A549 (cell line): Measurements from ENCODE around the gene TDP2. TPM values are rescaled to one million over a fixed set of nuclear protein-coding genes. Genes with fewer than 3 reads are reported as not detected.
A peak's percentile ranks its signal among the peaks of the same experiment; 100 is the strongest.

Source experiments
- ATAC-seq, 2 experiments: fragments of 200-7000 bp in 1 of 2; fragments of >200 bp in 1 of 2; cut with Nextera tagmentation in 1 of 2; cut with Tn5 transposase in 1 of 2; 3 replicates each; pipeline versions ENCODE4 v1.8.0 to v1.9.1; 2018 to 2020; ENCODE audit warnings: mild to moderate bottlenecking in 1 of 2, moderate library complexity in 1 of 2
- CTCF ChIA-PET: fragments of 300-600 bp; sonication (Branson Sonifier 250); formaldehyde crosslinking; extraction: SDS; loops from one replicate; lab custom pipeline; 2021; ENCODE audit warnings: antibody characterized with exemption, inconsistent platforms; lab: Yijun Ruan, JAX
- POLR2A ChIA-PET: fragments of 350-600 bp; formaldehyde crosslinking; extraction: SDS; loops from one replicate; lab custom pipeline; 2021; ENCODE audit warnings: antibody characterized with exemption, inconsistent platforms; lab: Yijun Ruan, JAX
- DNase-seq, 2 experiments: peaks; one replicate each; pipeline versions ENCODE4 v3.0.0 to v3.0.0-alpha.2; 2011 to 2016; ENCODE audit warnings: low read depth in 1 of 2, low spot score in 1 of 2
- FAIRE-seq: peaks from 2 replicates; lab custom pipeline; 2011; peaks lifted over from hg19 to GRCh38; lab: Jason Lieb, UNC
- H3K27ac ChIP-seq, 2 experiments: fragments of >200 bp; sonication (Bioruptor Twin); formaldehyde crosslinking; 3 replicates each; pipeline ENCODE4 v1.5.1; 2016 to 2017
- H3K4me1 ChIP-seq: fragments of >200 bp; sonication (Bioruptor Twin); formaldehyde crosslinking; 3 replicates; pipeline ENCODE4 v1.6.1; 2016
- H3K4me2 ChIP-seq: fragments of >200 bp; sonication (Bioruptor Twin); formaldehyde crosslinking; 3 replicates; pipeline ENCODE4 v1.6.1; 2016
- H3K4me3 ChIP-seq: fragments of >200 bp; sonication (Bioruptor Twin); formaldehyde crosslinking; 3 replicates; pipeline ENCODE4 v1.5.1; 2016
- H3K9me3 ChIP-seq: fragments of >200 bp; sonication (Bioruptor Twin); formaldehyde crosslinking; 3 replicates; pipeline ENCODE4 v1.6.1; 2016
- BCL3 ChIP-seq: fragments of >200 bp; sonication (Bioruptor Twin); formaldehyde crosslinking; IDR thresholded peaks from 3 replicates; pipeline ENCODE4 v1.6.1; 2016
- CBX8 ChIP-seq: fragments of 200-600 bp; sonication (generic); IDR thresholded peaks from 2 replicates; pipeline ENCODE4 v1.6.1; 2016
- CEBPB ChIP-seq, 2 experiments: fragments of >200 bp in 1 of 2; sonication (Bioruptor Twin) in 1 of 2; formaldehyde crosslinking in 1 of 2; IDR thresholded peaks; 2 replicates each; pipeline ENCODE4 v1.6.1; 2012 to 2016
- CHD2 ChIP-seq: fragments of 150-350 bp; IDR thresholded peaks from 2 replicates; pipeline ENCODE4 v1.6.1; 2014; ENCODE audit warnings: low read length; ENCODE audit not compliant: partially characterized antibody
- CHD4 ChIP-seq: fragments of 200-600 bp; sonication (generic); IDR thresholded peaks from 2 replicates; pipeline ENCODE4 v1.6.1; 2016; ENCODE audit warnings: antibody characterized with exemption, mild to moderate bottlenecking, borderline replicate concordance
- EHMT2 ChIP-seq: fragments of 200-600 bp; sonication (generic); IDR thresholded peaks from 2 replicates; pipeline ENCODE4 v1.6.1; 2016; ENCODE audit warnings: antibody characterized with exemption, low read depth, mild to moderate bottlenecking, moderate library complexity
- EP300 ChIP-seq, 2 experiments: fragments of >200 bp; sonication (Bioruptor Twin); formaldehyde crosslinking; IDR thresholded peaks; 2 replicates in 1 of 2; 3 replicates in 1 of 2; pipeline ENCODE4 v1.6.1; 2016 to 2017
- ESRRA ChIP-seq: fragments of 150-350 bp; IDR thresholded peaks from 2 replicates; pipeline ENCODE4 v1.6.1; 2014; ENCODE audit warnings: mild to moderate bottlenecking, low read length, borderline replicate concordance
- FOXS1 ChIP-seq: fragments of 250-450 bp; sonication (Bioruptor Pico); IDR thresholded peaks from 2 replicates; pipeline ENCODE4 v1.5.0; 2020; ENCODE audit warnings: mild to moderate bottlenecking, moderate library complexity
- HES2 ChIP-seq: fragments of >200 bp; sonication (Bioruptor Twin); formaldehyde crosslinking; IDR thresholded peaks from 2 replicates; pipeline ENCODE4 v1.6.1; 2016
- HMGXB4 ChIP-seq: fragments of 250-450 bp; sonication (Bioruptor Pico); IDR thresholded peaks from 2 replicates; pipeline ENCODE4 v1.5.0; 2021; ENCODE audit warnings: mild to moderate bottlenecking, moderate library complexity, borderline replicate concordance
- KDM5A ChIP-seq: fragments of 200-600 bp; sonication (generic); IDR thresholded peaks from 2 replicates; pipeline ENCODE4 v1.6.1; 2016; ENCODE audit warnings: antibody characterized with exemption, mild to moderate bottlenecking
- MAFK ChIP-seq: fragments of 450-650 bp; IDR thresholded peaks from 2 replicates; pipeline ENCODE4 v1.6.1; 2014; ENCODE audit not compliant: partially characterized antibody
- NFE2L2 ChIP-seq: fragments of 150-350 bp; conservative IDR thresholded peaks from 2 replicates; pipeline ENCODE4 v1.6.1; 2014; ENCODE audit warnings: low read length
- RARB ChIP-seq: fragments of 250-450 bp; sonication (Bioruptor Pico); IDR thresholded peaks from 2 replicates; pipeline ENCODE4 v1.8.0; 2021; ENCODE audit warnings: mild to moderate bottlenecking, moderate library complexity
- RFX5 ChIP-seq: fragments of 450-650 bp; IDR thresholded peaks from 2 replicates; pipeline ENCODE4 v1.7.1; 2014; ENCODE audit warnings: antibody characterized with exemption, mild to moderate bottlenecking, moderate library complexity
- TFCP2L1 ChIP-seq: fragments of 250-450 bp; sonication (Bioruptor Pico); IDR thresholded peaks from 2 replicates; pipeline ENCODE4 v1.5.0; 2021; ENCODE audit warnings: mild to moderate bottlenecking
- ZC3H11A ChIP-seq: fragments of 450-650 bp; IDR thresholded peaks from 2 replicates; pipeline ENCODE4 v1.6.1; 2014; ENCODE audit warnings: antibody characterized with exemption, mild to moderate bottlenecking
- ZNF302 ChIP-seq: fragments of 250-450 bp; sonication (Bioruptor Pico); IDR thresholded peaks from 2 replicates; pipeline ENCODE4 v1.9.0; 2021; ENCODE audit warnings: inconsistent platforms, mild to moderate bottlenecking, moderate library complexity
- ZSCAN20 ChIP-seq: fragments of 250-450 bp; sonication (Bioruptor Pico); IDR thresholded peaks from 2 replicates; pipeline ENCODE4 v1.8.0; 2022; ENCODE audit warnings: mild to moderate bottlenecking, moderate library complexity
- WGBS: methylation state at CpG from one replicate; pipeline ENCODE4 v1.1.6; 2017; ENCODE audit errors: missing lambda C conversion rate; 5-methylcytosine and 5-hydroxymethylcytosine counted together
- polyA plus RNA-seq, 4 experiments: library from polyadenylated mRNA; depleted of rRNA in 3 of 4; stranded (reverse); fragments of >200 nt; fragmentation: RNase III in 1 of 4; extraction: RNeasy Plus Mini Kit Qiagen cat#74134 plus additional on column Dnase treatment in 1 of 4; gene quantifications; 2 replicates in 3 of 4; 3 replicates in 1 of 4; pipeline ENCODE4 v1.2.3, GENCODE V29; 2011 to 2017
- TF ChIP-seq, protein P1 (sequence below): IDR thresholded peaks from 2 replicates; pipeline ENCODE4 v1.6.1; 2012; ENCODE audit warnings: low read depth, borderline replicate concordance
- TF ChIP-seq, protein P2 (sequence below): fragments of >200 bp; sonication (Bioruptor Twin); formaldehyde crosslinking; IDR thresholded peaks from 3 replicates; pipeline ENCODE4 v1.5.1; 2016
- TF ChIP-seq, protein P3 (sequence below): fragments of 450-650 bp; IDR thresholded peaks from 2 replicates; pipeline ENCODE4 v1.6.1; 2014; ENCODE audit warnings: antibody characterized with exemption
- TF ChIP-seq, protein P4 (sequence below): IDR thresholded peaks from 2 replicates; pipeline ENCODE4 v1.6.1; 2012
- TF ChIP-seq, protein P5 (sequence below): fragments of 200-600 bp; sonication (generic); IDR thresholded peaks from 2 replicates; pipeline ENCODE4 v1.6.1; 2016; ENCODE audit warnings: antibody characterized with exemption, mild to moderate bottlenecking, moderate library complexity
- TF ChIP-seq, protein P6 (sequence below): IDR thresholded peaks from 2 replicates; pipeline ENCODE4 v1.6.1; 2012

The TDP2 gene
- polyA plus RNA-seq, 2 of the 4 experiments (the other 2 are of a cell fraction): 52.6 to 91.7 TPM

GRCh38 chr6:24658573-24659560, 7.8 kb downstream of the TDP2 start:
- peak; percentile 90 to 96 for ATAC-seq
- Histone ChIP-seq H3K9me3 (no peaks in the 10 kb centered on the region), H3K4me1 (peaks cover 95% of the 10 kb centered on the region), H3K4me3 (no peak overlapping the region), H3K4me2 (peak overlapping the region; percentile 83), H3K27ac (peak overlapping the region; percentile 83 to 92)
- DNase-seq: peak; percentile 35 to 96
- no peak for FAIRE-seq
- CTCF ChIA-PET: no interaction called here
- POLR2A ChIA-PET: interaction anchor here (1.2 to 1.4 kb wide), 3 partner anchors 10 to 63 kb away, joined by 3 to 7 read pairs (median 6); partner anchors contain the start of gene KIAA0319
- WGBS: 5% methylated on average over 9 of the region's 9 CpGs
- TF ChIP-seq, protein P1, sequence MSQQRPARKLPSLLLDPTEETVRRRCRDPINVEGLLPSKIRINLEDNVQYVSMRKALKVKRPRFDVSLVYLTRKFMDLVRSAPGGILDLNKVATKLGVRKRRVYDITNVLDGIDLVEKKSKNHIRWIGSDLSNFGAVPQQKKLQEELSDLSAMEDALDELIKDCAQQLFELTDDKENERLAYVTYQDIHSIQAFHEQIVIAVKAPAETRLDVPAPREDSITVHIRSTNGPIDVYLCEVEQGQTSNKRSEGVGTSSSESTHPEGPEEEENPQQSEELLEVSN: no peak; the same call in 1 of the 2 replicates
- TF ChIP-seq, protein P2, sequence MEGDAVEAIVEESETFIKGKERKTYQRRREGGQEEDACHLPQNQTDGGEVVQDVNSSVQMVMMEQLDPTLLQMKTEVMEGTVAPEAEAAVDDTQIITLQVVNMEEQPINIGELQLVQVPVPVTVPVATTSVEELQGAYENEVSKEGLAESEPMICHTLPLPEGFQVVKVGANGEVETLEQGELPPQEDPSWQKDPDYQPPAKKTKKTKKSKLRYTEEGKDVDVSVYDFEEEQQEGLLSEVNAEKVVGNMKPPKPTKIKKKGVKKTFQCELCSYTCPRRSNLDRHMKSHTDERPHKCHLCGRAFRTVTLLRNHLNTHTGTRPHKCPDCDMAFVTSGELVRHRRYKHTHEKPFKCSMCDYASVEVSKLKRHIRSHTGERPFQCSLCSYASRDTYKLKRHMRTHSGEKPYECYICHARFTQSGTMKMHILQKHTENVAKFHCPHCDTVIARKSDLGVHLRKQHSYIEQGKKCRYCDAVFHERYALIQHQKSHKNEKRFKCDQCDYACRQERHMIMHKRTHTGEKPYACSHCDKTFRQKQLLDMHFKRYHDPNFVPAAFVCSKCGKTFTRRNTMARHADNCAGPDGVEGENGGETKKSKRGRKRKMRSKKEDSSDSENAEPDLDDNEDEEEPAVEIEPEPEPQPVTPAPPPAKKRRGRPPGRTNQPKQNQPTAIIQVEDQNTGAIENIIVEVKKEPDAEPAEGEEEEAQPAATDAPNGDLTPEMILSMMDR: no peak
- TF ChIP-seq, protein P3, sequence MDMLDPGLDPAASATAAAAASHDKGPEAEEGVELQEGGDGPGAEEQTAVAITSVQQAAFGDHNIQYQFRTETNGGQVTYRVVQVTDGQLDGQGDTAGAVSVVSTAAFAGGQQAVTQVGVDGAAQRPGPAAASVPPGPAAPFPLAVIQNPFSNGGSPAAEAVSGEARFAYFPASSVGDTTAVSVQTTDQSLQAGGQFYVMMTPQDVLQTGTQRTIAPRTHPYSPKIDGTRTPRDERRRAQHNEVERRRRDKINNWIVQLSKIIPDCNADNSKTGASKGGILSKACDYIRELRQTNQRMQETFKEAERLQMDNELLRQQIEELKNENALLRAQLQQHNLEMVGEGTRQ: no peak
- TF ChIP-seq CEBPB (IDR thresholded peaks at IDR 0.05) (peak; percentile 75 to 81), FOXS1 (CRISPR knock-in tag) (no peak), RFX5 (no peak), KDM5A (no peak), ZC3H11A (no peak), NFE2L2 (peak; percentile 91), BCL3 (peak; percentile 61; the same call in 1 of the 3 replicates), CBX8 (no peak), CHD4 (no peak), TFCP2L1 (CRISPR knock-in tag) (peak; percentile 47; the same call in 1 of the 2 replicates), EP300 (IDR thresholded peaks at IDR 0.05) (peak; percentile 83 to 87; a peak in 4 of 5 replicates), EHMT2 (no peak), CHD2 (no peak), RARB (CRISPR knock-in tag) (0 out of 2 replicates have a peak, but pooled peaks have one; percentile 5), HMGXB4 (CRISPR knock-in tag) (no peak), ZSCAN20 (CRISPR knock-in tag) (peak; percentile 68; the same call in 1 of the 2 replicates), MAFK (peak; percentile 97), ESRRA (no peak), HES2 (no peak), ZNF302 (CRISPR knock-in tag) (peak; percentile 63; the same call in 1 of the 2 replicates)
- TF ChIP-seq, protein P4, sequence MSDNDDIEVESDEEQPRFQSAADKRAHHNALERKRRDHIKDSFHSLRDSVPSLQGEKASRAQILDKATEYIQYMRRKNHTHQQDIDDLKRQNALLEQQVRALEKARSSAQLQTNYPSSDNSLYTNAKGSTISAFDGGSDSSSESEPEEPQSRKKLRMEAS: peak; percentile 58; the same call in 1 of the 2 replicates
- TF ChIP-seq, protein P5, sequence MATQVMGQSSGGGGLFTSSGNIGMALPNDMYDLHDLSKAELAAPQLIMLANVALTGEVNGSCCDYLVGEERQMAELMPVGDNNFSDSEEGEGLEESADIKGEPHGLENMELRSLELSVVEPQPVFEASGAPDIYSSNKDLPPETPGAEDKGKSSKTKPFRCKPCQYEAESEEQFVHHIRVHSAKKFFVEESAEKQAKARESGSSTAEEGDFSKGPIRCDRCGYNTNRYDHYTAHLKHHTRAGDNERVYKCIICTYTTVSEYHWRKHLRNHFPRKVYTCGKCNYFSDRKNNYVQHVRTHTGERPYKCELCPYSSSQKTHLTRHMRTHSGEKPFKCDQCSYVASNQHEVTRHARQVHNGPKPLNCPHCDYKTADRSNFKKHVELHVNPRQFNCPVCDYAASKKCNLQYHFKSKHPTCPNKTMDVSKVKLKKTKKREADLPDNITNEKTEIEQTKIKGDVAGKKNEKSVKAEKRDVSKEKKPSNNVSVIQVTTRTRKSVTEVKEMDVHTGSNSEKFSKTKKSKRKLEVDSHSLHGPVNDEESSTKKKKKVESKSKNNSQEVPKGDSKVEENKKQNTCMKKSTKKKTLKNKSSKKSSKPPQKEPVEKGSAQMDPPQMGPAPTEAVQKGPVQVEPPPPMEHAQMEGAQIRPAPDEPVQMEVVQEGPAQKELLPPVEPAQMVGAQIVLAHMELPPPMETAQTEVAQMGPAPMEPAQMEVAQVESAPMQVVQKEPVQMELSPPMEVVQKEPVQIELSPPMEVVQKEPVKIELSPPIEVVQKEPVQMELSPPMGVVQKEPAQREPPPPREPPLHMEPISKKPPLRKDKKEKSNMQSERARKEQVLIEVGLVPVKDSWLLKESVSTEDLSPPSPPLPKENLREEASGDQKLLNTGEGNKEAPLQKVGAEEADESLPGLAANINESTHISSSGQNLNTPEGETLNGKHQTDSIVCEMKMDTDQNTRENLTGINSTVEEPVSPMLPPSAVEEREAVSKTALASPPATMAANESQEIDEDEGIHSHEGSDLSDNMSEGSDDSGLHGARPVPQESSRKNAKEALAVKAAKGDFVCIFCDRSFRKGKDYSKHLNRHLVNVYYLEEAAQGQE: no peak
- TF ChIP-seq, protein P6, sequence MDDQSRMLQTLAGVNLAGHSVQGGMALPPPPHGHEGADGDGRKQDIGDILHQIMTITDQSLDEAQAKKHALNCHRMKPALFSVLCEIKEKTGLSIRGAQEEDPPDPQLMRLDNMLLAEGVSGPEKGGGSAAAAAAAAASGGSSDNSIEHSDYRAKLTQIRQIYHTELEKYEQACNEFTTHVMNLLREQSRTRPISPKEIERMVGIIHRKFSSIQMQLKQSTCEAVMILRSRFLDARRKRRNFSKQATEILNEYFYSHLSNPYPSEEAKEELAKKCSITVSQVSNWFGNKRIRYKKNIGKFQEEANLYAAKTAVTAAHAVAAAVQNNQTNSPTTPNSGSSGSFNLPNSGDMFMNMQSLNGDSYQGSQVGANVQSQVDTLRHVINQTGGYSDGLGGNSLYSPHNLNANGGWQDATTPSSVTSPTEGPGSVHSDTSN: no peak
